Spleen (tissue), 7 donors: Measurements from ENCODE around the gene GARIN5B.

Experiments
- POLR2A ChIP-seq, 3 donors: fragments of 450-650 bp; IDR thresholded peaks; one replicate each; pipeline ENCODE4 v1.5.1; 2017; ENCODE audit warnings: antibody characterized with exemption in 3 of 3, mild to moderate bottlenecking in 1 of 3
- POLR2AphosphoS5 ChIP-seq, 3 donors: sonication (generic); formaldehyde crosslinking; IDR thresholded peaks; one replicate each; pipeline ENCODE4 v1.5.1; 2017; ENCODE audit warnings: antibody characterized with exemption in 3 of 3
- TF ChIP-seq, protein P1 (sequence below), 11 experiments: fragments of 200-600 bp in 7 of 11; fragments of 450-650 bp in 4 of 11; sonication (generic) in 4 of 11; IDR thresholded peaks in 8 of 11; conservative IDR thresholded peaks in 3 of 11; 1 replicate in 7 of 11; 2 replicates in 4 of 11; pipeline versions ENCODE4 v1.4.0 to v1.8.0; 2016 to 2021; ENCODE audit warnings: antibody characterized with exemption in 11 of 11, inconsistent platforms in 4 of 11, mild to moderate bottlenecking in 1 of 11
- donor health status: DM: no; HTN: no; CAD: no; lungs with moderate emphysema.
- donor health status: DM: no; HTN: no; CAD: no.
- donor health status: DM: no; HTN: no; CAD: no.

DNA sequence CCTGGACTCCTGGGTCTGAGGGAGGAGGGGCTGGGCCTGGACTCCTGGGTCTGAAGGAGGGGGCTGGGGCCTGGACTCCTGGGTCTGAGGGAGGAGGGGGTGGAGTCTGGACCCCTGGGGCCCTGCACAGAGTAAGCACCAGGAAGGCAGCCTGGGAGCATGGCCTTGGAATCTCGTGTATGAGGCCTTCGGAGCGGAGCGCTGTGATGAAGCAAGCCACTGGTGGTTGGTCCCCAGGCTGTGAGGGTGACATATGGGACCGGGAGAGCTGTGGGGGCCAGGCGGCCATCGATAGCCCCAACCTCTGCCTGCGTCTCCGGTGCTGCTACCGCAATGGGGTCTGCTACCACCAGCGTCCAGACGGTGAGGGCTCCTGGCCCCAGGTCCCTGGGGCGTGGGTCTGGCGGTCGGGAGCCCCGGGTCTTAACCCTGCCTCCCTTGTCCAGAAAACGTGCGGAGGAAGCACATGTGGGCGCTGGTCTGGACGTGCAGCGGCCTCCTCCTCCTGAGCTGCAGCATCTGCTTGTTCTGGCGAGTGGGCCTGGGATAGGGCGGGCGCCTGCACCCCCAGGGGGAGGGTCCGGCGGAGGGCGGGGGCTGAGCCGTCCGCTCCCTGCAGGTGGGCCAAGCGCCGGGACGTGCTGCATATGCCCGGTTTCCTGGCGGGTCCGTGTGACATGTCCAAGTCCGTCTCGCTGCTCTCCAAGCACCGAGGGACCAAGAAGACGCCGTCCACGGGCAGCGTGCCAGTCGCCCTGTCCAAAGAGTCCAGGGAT lies 14.5 kb upstream of the GARIN5B start:
- TF ChIP-seq, protein P1, sequence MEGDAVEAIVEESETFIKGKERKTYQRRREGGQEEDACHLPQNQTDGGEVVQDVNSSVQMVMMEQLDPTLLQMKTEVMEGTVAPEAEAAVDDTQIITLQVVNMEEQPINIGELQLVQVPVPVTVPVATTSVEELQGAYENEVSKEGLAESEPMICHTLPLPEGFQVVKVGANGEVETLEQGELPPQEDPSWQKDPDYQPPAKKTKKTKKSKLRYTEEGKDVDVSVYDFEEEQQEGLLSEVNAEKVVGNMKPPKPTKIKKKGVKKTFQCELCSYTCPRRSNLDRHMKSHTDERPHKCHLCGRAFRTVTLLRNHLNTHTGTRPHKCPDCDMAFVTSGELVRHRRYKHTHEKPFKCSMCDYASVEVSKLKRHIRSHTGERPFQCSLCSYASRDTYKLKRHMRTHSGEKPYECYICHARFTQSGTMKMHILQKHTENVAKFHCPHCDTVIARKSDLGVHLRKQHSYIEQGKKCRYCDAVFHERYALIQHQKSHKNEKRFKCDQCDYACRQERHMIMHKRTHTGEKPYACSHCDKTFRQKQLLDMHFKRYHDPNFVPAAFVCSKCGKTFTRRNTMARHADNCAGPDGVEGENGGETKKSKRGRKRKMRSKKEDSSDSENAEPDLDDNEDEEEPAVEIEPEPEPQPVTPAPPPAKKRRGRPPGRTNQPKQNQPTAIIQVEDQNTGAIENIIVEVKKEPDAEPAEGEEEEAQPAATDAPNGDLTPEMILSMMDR (IDR thresholded peaks at IDR 0.05 in 8 of 11, conservative IDR thresholded peaks at IDR 0.05 in 3 of 11) = no peak
- TF ChIP-seq POLR2AphosphoS5 (IDR thresholded peaks at IDR 0.05) (no peak), POLR2A (IDR thresholded peaks at IDR 0.05) (no peak)
